22Rv1 (cell line): ENCODE measurements around the gene NOX3.

Experiments used
- H3K27ac ChIP-seq: fragments of 450-650 bp; 2 replicates; pipeline ENCODE4 v1.5.1; 2017
- CTCF ChIP-seq: fragments of 450-650 bp; IDR thresholded peaks from 2 replicates; pipeline ENCODE4 v1.5.1; 2017; ENCODE audit warnings: mild to moderate bottlenecking
- ZFX ChIP-seq: fragments of 450-650 bp; IDR thresholded peaks from 2 replicates; pipeline ENCODE4 v1.6.1; 2017; ENCODE audit warnings: antibody characterized with exemption, borderline replicate concordance

The NOX3 gene

GRCh38 chr6:155429321-155429893, 26.2 kb downstream of the NOX3 start:
- TF ChIP-seq ZFX, result no peak
- TF ChIP-seq CTCF, result no peak
- H3K27ac ChIP-seq, result no peak overlapping the region

- TF ChIP-seq CTCF (no peak), ZFX (no peak)
- H3K27ac ChIP-seq, result no peak overlapping the region
These were observed 29.2 kb downstream of the NOX3 start for GRCh38 chr6:155426408-155426945.

GRCh38 chr6:155424181-155424580, 31.5 kb downstream of the NOX3 start:
- H3K27ac ChIP-seq, result no peak overlapping the region
- TF ChIP-seq ZFX (no peak), CTCF (no peak)

GRCh38 chr6:155422635-155423034, 33.0 kb downstream of the NOX3 start:
- TF ChIP-seq ZFX (no peak), CTCF (no peak)
- no peak overlapping the region for H3K27ac ChIP-seq

GRCh38 chr6:155420492-155420891, 35.1 kb downstream of the NOX3 start:
- H3K27ac ChIP-seq, result no peak overlapping the region
- TF ChIP-seq ZFX (no peak), CTCF (no peak)

GRCh38 chr6:155419161-155419560, 36.5 kb downstream of the NOX3 start:
- TF ChIP-seq CTCF, result no peak
- no peak for TF ChIP-seq ZFX
- H3K27ac ChIP-seq, result no peak overlapping the region

- H3K27ac ChIP-seq, result no peak overlapping the region
- TF ChIP-seq ZFX, result no peak
- TF ChIP-seq CTCF, result no peak
These were observed 37.5 kb downstream of the NOX3 start for GRCh38 chr6:155418017-155418761.
